Mucosa of descending colon (tissue), 3 donors: Measurements from ENCODE around the gene PALM2AKAP2. TPM values are rescaled to one million over a fixed set of nuclear protein-coding genes. Genes with fewer than 3 reads are reported as not detected.
A peak's percentile ranks its signal among the peaks of the same experiment; 100 is the strongest.

Source experiments
- ATAC-seq: fragments of 200-7000 bp; cut with Tn5 transposase; one replicate; pipeline ENCODE4 v1.9.1; 2020; ENCODE audit warnings: mild to moderate bottlenecking, moderate library complexity
- DNase-seq, 3 donors: peaks; one replicate each; pipeline ENCODE4 v3.0.0-alpha.2; 2020
- H3K36me3 ChIP-seq: fragments of 200-600 bp; one replicate; pipeline ENCODE4 v1.8.0; 2021; ENCODE audit warnings: low read depth, mild to moderate bottlenecking
- H3K4me1 ChIP-seq: fragments of 200-600 bp; one replicate; pipeline ENCODE4 v1.8.0; 2021; ENCODE audit warnings: low read depth, mild to moderate bottlenecking
- H3K4me3 ChIP-seq: fragments of 200-600 bp; one replicate; pipeline ENCODE4 v1.8.0; 2021; ENCODE audit warnings: mild to moderate bottlenecking
- H3K9me3 ChIP-seq: fragments of 200-600 bp; one replicate; pipeline ENCODE4 v1.8.0; 2021; ENCODE audit warnings: mild to moderate bottlenecking
- intact Hi-C, 2 donors: fragments of 100-400 bp; cut with DNase I in 1 of 2; cut with micrococcal nuclease in 1 of 2; formaldehyde crosslinking; loops; one replicate each; pipeline versions ENCODE4 v1.11.0 to v1.11.1; 2022; cut with DNase I, micrococcal nuclease
- total RNA-seq, 3 donors: library from RNA; stranded (reverse); fragmentation: NEBNext Ultra II Directional in 2 of 3; extraction: Animal tissue kit (Norgen Biotek cat#: 25700) in 2 of 3; gene quantifications; one replicate each; pipeline versions ENCODE4 v1.2.1 to v1.2.4, GENCODE V29; 2021 to 2023
- TF ChIP-seq, protein P1 (sequence below): fragments of 200-600 bp; IDR thresholded peaks from one replicate; pipeline ENCODE4 v1.8.0; 2022; ENCODE audit warnings: antibody characterized with exemption, mild to moderate bottlenecking
- donor health status: DM: no; HTN: no; CAD: no; lungs with moderate emphysema.
- donor health status: DM: no; HTN: no; CAD: no.
- donor health status: DM: no; HTN: yes; CAD: no.

PALM2AKAP2 gene
- total RNA-seq, 3 donors from 2014 or later = 0.69 to 5.3 (median 2.0) TPM

DNA sequence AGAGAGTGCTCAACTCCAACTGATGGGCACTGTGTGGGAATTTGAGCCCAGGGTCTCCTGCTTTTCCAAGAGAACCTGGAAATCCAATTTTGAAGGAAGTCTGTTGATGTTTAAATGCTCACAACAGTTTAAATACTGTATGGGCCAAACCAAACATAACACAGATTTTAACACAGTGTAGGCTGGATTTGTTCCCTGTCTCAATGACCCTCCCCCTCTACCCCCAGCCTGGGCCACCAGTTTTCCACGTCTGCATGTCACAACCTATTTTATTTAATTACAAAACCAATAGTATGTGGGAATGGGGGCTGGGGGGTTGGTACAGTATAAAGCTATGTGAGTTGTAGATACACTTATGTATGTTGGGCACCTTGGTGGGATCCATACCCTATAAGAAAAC is 11.7 kb downstream of the PALM2AKAP2 start:
- Histone ChIP-seq H3K9me3 (no peaks in the 10 kb centered on the region), H3K4me1 (no peaks in the 10 kb centered on the region), H3K4me3 (no peak overlapping the region), H3K36me3 (no peaks in the 10 kb centered on the region)
- intact Hi-C loops = no loop called here
- TF ChIP-seq, protein P1, sequence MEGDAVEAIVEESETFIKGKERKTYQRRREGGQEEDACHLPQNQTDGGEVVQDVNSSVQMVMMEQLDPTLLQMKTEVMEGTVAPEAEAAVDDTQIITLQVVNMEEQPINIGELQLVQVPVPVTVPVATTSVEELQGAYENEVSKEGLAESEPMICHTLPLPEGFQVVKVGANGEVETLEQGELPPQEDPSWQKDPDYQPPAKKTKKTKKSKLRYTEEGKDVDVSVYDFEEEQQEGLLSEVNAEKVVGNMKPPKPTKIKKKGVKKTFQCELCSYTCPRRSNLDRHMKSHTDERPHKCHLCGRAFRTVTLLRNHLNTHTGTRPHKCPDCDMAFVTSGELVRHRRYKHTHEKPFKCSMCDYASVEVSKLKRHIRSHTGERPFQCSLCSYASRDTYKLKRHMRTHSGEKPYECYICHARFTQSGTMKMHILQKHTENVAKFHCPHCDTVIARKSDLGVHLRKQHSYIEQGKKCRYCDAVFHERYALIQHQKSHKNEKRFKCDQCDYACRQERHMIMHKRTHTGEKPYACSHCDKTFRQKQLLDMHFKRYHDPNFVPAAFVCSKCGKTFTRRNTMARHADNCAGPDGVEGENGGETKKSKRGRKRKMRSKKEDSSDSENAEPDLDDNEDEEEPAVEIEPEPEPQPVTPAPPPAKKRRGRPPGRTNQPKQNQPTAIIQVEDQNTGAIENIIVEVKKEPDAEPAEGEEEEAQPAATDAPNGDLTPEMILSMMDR = no peak
- ATAC-seq (no peak), DNase-seq (no peak)

DNA sequence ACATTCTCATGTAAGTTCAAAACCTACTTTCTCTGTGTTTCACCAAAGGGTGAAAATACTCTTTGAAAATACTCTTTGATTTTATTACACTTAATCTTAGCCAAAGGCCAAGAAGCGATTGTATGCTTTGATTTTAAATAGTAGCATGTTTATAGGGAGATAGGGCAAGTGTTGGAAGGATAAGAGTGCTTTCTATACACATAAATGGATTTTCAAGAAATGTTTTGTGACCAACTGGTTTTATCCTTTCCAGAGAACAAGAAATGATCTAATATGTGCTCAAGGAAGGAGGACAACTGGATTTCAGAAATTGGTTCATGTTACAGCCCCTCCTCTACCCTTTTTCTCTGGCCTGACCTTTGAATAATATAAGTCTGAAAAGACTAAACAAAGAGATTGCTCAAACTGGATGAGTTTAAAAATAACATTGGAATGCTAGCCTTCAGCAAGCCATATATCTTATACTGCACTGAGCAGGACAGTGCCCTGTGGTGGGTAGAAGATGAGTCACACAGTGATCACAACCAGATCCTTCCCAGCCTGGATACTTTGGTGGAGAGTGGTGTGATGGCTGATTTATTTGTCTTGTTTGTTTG is 13.1 kb downstream of the PALM2AKAP2 start:
- TF ChIP-seq, protein P1 = no peak
- H3K9me3 ChIP-seq = no peaks in the 10 kb centered on the region
- peak; percentile 30 for ATAC-seq
- H3K36me3 ChIP-seq = no peaks in the 10 kb centered on the region
- DNase-seq = no peak
- no peaks in the 10 kb centered on the region for H3K4me1 ChIP-seq
- no peak overlapping the region for H3K4me3 ChIP-seq
- intact Hi-C loops = no loop called here

DNA sequence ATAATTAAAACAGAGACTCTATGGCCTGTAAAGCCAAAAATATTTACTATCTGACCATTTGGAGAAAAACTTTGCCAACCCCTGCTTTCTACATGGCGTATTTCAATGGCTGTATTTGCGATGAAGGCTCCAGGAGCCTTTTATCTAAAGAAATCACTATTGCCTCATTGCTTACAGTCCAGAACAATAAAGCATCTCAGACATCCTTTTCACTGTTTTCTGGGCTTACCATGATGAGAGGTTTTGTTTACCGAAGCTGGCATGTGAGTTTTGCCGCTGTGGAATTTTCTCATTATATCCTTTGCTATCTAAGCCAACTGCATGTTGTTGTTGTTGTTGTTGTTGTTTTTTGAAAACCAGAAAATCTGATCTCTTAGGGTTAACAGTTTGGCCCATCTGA is 13.9 kb downstream of the PALM2AKAP2 start:
- H3K4me3 ChIP-seq = no peak overlapping the region
- H3K36me3 ChIP-seq = no peaks in the 10 kb centered on the region
- no peak for DNase-seq
- no peaks in the 10 kb centered on the region for H3K9me3 ChIP-seq
- no peaks in the 10 kb centered on the region for H3K4me1 ChIP-seq
- intact Hi-C loops = no loop called here
- no peak for ATAC-seq
- TF ChIP-seq, protein P1 = no peak

DNA sequence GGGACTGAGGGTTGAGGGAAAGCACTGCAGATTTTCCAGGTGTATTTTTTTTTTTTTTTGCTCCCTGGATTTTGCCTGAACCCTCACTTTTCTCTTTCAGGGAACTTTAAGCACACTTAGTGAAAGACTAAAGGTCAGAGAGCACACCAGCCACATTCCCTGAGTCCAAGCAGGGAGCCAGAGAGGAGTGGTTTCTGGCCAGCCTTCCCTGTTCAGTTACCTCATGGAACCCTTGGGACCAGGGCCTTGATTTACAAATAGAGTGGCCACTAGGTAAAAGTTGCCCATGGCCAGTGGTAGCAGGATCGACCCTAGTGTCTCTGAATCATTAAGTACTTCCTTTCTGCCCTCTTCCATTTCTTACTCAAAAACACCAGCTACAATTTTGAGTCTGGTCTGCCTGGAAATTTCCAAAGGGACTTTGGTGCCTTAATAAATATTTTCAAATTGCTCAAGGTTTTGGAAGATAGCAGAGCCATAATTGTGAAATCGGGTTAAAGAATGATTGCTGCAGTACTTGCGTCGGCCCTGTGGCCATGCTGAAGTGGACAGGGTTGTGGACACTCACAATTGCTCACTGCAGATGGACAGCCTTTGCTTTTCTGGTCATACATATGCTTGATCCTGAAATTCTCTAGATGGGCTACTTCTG is 14.5 kb downstream of the PALM2AKAP2 start:
- H3K9me3 ChIP-seq = no peaks in the 10 kb centered on the region
- DNase-seq (no peak), ATAC-seq (no peak)
- H3K4me1 ChIP-seq = no peaks in the 10 kb centered on the region
- TF ChIP-seq, protein P1 = no peak
- intact Hi-C loops = no loop called here
- H3K36me3 ChIP-seq = no peaks in the 10 kb centered on the region
- H3K4me3 ChIP-seq = no peak overlapping the region

DNA sequence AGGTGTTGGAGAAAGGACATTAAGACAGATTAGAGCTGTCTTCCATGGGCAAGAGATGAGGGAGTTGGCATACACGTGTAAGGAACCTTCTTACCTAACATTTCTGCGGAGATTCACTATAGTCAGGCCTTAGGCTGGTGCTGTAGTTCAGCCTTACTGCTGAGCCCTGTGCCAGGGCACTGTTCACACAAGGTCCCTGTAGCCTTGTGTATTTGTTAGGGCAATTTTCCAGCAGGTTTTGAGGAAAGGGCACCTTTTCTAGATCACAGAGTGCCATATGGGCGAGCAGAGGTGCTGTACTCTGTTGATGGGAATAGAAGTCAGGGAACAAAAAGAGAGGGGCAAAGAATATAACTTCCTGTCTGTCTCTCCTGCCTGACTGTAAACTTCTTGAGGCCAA is 15.6 kb downstream of the PALM2AKAP2 start:
- no peaks in the 10 kb centered on the region for H3K9me3 ChIP-seq
- no peaks in the 10 kb centered on the region for H3K4me1 ChIP-seq
- no peaks in the 10 kb centered on the region for H3K36me3 ChIP-seq
- DNase-seq = no peak
- intact Hi-C loops = no loop called here
- no peak overlapping the region for H3K4me3 ChIP-seq
- TF ChIP-seq, protein P1 = no peak
- ATAC-seq = no peak
